Stimulated activated naive CD8-positive, alpha-beta T cell treated with anti-CD3 and anti-CD28 coated beads, Interleukin-15, amount 100 ng/mL, for 72 hours (primary cell): ENCODE measurements around the gene DLG4.
"Not testable (repeated sequence)": the region's sequence is repeated elsewhere in the genome, so short reads cannot be mapped to it uniquely, and the experiment has no call there.

Experiments
- ATAC-seq: fragments of 150-1000 bp; cut with Tn5 transposase; 2 replicates; pipeline ENCODE4 v1.10.0; 2021; ENCODE audit warnings: mild to moderate bottlenecking, moderate library complexity
- DNase-seq, 2 donors: peaks; one replicate each; pipeline ENCODE4 v3.0.0; 2021 to 2022
- H3K27ac Mint-ChIP-seq, 2 donors: one replicate each; pipeline ENCODE4 v1.8.0; 2022; ENCODE audit warnings: mild to moderate bottlenecking in 2 of 2, mixed read lengths in 2 of 2, moderate library complexity in 2 of 2
- H3K27me3 Mint-ChIP-seq: one replicate; pipeline ENCODE4 v1.8.0; 2022; ENCODE audit warnings: mixed read lengths
- H3K4me1 Mint-ChIP-seq: one replicate; pipeline ENCODE4 v1.8.0; 2022; ENCODE audit warnings: mild to moderate bottlenecking, mixed read lengths
- H3K4me3 Mint-ChIP-seq, 2 donors: one replicate each; pipeline ENCODE4 v1.8.0; 2022; ENCODE audit warnings: mild to moderate bottlenecking in 2 of 2, mixed read lengths in 2 of 2, moderate library complexity in 1 of 2
- H3K9me3 Mint-ChIP-seq, 2 donors: one replicate each; pipeline ENCODE4 v1.8.0; 2022; ENCODE audit warnings: mixed read lengths in 2 of 2

Gene DLG4

DNA sequence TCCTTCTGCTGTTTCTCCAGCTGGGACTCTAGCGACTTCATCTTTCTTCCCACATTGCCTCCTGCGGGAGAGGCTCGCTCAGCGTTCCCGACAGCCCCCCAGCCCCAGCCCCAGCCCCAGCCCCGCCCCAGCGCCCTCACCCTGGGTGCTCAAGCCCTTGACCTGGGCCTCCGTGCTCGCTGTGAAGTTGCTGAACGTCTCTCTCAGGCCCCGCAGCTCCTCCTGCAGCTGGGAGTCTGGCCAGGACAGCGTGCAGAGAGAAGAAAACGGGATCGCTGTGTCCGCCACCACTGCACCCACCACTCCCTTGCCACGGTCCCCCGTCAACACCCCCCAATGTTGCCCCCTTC is 42.8 kb downstream of the DLG4 start:
- Mint-ChIP-seq H3K27ac (no peak overlapping the region), H3K4me1 (peaks cover 10% of the 10 kb centered on the region), H3K4me3 (peak overlapping the region in 1 of 2 donors; percentile 25), H3K27me3 (peaks cover 8% of the 10 kb centered on the region), H3K9me3 (no peaks in the 10 kb centered on the region)
- DNase-seq = no peak
- ATAC-seq = no peak

DNA sequence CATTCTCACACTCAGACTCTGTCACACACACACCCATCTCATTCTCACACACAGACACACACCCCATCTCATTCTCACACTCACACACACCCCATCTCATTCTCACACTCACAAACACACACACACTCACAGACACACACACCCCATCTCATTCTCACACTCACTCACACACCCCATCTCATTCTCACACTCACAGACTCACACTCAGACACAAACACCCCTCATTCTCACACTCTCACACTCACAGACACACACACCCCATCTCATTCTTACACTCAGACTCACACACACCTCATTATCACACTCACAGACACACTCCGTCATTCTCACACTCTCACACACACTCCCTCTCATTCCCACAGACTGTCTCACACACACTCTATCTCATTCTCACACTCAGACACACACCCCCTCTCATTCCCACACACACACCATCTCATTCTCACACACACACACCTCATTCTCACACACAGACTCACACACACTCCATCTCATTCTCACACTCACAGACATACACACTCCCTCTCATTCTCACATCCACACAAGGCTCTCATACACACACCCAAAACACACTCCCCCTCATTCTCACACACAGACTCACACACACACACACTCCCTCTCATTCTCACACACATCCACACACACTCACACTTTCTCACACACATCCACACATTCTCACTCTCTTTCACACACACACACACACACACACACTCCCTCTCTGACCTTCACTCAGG is 43.4 kb downstream of the DLG4 start:
- ATAC-seq = no peak
- H3K27ac Mint-ChIP-seq = no peak overlapping the region
- no peaks in the 10 kb centered on the region for H3K9me3 Mint-ChIP-seq
- H3K4me1 Mint-ChIP-seq = peaks cover 10% of the 10 kb centered on the region
- H3K27me3 Mint-ChIP-seq = peaks cover 8% of the 10 kb centered on the region
- DNase-seq = no peak
- H3K4me3 Mint-ChIP-seq = no peak overlapping the region

- Mint-ChIP-seq H3K27me3 (peaks cover 8% of the 10 kb centered on the region), H3K27ac (no peak overlapping the region), H3K9me3 (no peaks in the 10 kb centered on the region), H3K4me3 (no peak overlapping the region), H3K4me1 (peaks cover 10% of the 10 kb centered on the region)
- DNase-seq (no peak), ATAC-seq (no peak)
These were observed 44.3 kb downstream of the DLG4 start for GRCh38 chr17:7175330-7175733.

GRCh38 chr17:7174603-7175326 is 44.9 kb downstream of the DLG4 start:
- ATAC-seq (no peak), DNase-seq (no peak)
- Mint-ChIP-seq H3K4me3 (no peak overlapping the region), H3K9me3 (no peaks in the 10 kb centered on the region), H3K4me1 (peaks cover 10% of the 10 kb centered on the region), H3K27ac (no peak overlapping the region), H3K27me3 (peaks cover 8% of the 10 kb centered on the region)

GRCh38 chr17:7173687-7174602 is 45.7 kb downstream of the DLG4 start:
- DNase-seq (peak; percentile 44 to 59), ATAC-seq (peak; percentile 69)
- H3K9me3 Mint-ChIP-seq = peaks cover 0 to 5% of the 10 kb centered on the region in 2 donors
- H3K27me3 Mint-ChIP-seq = peaks cover 8% of the 10 kb centered on the region
- no peak overlapping the region for H3K27ac Mint-ChIP-seq
- H3K4me1 Mint-ChIP-seq = peaks cover 10% of the 10 kb centered on the region
- H3K4me3 Mint-ChIP-seq = no peak overlapping the region

DNA sequence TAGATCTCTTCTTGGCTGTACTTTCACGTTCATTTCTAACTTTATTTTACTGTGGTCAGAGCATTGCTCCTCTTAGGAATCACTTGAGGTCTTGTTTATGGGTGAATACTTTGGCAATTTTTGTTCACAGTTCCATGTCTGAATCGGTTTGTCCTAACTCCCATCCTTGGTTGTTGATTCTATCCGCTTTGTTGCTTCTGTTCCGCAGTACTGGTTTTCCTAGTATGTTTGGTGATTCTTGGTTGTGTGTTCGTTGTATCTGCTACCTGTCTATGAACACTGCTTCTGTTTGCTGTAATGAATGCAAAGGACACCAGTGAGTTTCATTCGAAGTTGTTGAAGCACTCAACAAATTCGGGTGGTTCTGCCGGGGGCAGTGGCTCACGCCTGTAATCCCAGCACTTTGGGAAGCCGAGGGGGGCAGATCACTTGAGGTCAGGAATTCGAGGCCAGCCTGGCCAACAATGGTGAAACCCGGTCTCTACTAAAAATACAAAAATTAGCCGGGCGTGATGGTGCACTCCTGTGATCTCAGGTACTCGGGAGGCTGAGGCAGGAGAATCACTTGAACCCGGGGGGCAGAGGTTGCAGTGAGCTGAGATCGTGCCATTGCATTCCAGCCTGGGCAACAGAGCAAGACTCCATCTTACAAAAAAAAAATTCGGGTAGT is 47.0 kb downstream of the DLG4 start:
- not testable (repeated sequence) for H3K9me3 Mint-ChIP-seq, H3K4me3 Mint-ChIP-seq, ATAC-seq, DNase-seq, H3K27ac Mint-ChIP-seq, H3K27me3 Mint-ChIP-seq, H3K4me1 Mint-ChIP-seq

DNA sequence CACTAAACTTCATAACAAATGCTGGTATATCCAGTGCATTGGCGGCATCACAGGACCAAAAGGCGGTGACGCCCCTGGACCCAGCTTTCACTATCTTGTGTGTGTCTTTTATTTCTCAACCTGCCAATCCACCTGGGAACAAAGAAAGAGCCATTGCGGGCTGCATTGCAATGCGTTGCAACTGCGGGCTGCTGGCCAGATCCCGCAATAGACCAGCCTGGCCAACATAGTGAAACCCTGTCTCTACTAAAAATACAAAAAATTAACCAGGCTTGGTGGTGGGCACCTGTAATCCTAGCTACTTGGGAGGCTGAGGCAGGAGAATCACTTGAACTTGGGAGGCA is 50.1 kb downstream of the DLG4 start:
- H3K27ac Mint-ChIP-seq = peak overlapping the region in 1 of 2 donors; percentile 65
- not testable (repeated sequence) for H3K4me1 Mint-ChIP-seq, H3K9me3 Mint-ChIP-seq, H3K27me3 Mint-ChIP-seq, H3K4me3 Mint-ChIP-seq, DNase-seq, ATAC-seq

DNA sequence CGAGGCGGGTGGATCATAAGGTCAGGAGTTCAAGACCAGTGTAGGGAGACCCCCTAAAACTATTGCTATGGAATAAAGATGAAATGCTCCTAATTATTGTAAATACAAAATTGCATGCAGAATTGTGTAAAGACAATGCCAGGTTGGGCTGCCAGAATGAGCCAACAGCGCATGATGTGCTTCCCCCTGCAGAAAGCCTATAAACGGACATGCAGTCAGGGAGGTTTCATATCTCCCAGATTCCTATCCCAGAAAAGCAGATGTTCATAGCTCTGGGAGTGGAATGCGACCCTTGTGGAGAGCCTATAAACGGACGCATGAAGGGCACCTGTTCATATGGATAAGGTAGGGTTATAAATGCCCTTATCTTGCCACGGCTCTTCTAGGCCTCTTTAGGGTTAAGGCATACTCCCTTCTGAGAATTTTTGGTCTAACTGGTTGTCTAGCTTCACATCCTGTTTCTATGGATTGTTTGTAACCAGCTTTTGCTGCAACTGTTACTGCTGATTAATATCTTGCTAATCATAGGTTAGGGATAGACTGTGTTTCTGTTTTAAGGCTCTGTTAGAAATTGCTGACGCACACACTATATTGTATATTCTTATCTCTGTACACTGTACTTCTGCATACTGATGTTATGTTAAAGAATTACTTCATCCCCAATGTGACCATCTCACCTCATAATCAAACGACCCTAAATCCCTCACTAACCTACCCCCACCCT is 50.6 kb downstream of the DLG4 start:
- DNase-seq, H3K27me3 Mint-ChIP-seq, H3K4me3 Mint-ChIP-seq, H3K4me1 Mint-ChIP-seq, ATAC-seq, H3K9me3 Mint-ChIP-seq: not testable (repeated sequence)
- peak overlapping the region in 1 of 2 donors; percentile 65 for H3K27ac Mint-ChIP-seq

DNA sequence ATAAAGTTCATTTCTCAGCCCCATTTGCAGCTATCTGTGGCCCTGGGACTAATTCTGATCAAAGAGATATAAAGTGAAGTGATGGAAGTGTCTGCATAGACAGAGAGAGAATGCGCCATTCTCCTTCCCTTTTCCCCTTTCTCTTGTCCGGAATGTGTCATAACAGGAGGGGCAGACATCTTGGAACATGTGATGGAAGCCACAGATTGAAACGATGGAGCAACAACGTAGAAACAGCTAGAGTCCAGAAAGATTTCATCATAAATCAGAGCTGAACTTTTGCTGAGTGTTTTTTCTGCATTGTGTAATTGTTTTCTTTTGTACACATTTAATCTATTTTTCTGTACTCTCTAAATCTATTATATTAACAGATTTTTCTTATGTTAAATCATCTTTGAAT is 51.8 kb downstream of the DLG4 start:
- no peak for DNase-seq
- Mint-ChIP-seq H3K27ac (no peak overlapping the region), H3K4me1 (no peaks in the 10 kb centered on the region), H3K27me3 (peaks cover 7% of the 10 kb centered on the region), H3K9me3 (peaks cover 0 to 5% of the 10 kb centered on the region in 2 donors), H3K4me3 (no peak overlapping the region)
- ATAC-seq = no peak

GRCh38 chr17:7166873-7167272 is 52.8 kb downstream of the DLG4 start:
- DNase-seq (no peak), ATAC-seq (no peak)
- Mint-ChIP-seq H3K4me3 (no peak overlapping the region), H3K27ac (no peak overlapping the region), H3K27me3 (peaks cover 7% of the 10 kb centered on the region), H3K4me1 (no peaks in the 10 kb centered on the region), H3K9me3 (peaks cover 0 to 5% of the 10 kb centered on the region in 2 donors)

- not testable (repeated sequence) for DNase-seq, H3K27me3 Mint-ChIP-seq, H3K27ac Mint-ChIP-seq, H3K4me1 Mint-ChIP-seq, H3K4me3 Mint-ChIP-seq, ATAC-seq, H3K9me3 Mint-ChIP-seq
These were observed 60.1 kb downstream of the DLG4 start for GRCh38 chr17:7159571-7159970.

DNA sequence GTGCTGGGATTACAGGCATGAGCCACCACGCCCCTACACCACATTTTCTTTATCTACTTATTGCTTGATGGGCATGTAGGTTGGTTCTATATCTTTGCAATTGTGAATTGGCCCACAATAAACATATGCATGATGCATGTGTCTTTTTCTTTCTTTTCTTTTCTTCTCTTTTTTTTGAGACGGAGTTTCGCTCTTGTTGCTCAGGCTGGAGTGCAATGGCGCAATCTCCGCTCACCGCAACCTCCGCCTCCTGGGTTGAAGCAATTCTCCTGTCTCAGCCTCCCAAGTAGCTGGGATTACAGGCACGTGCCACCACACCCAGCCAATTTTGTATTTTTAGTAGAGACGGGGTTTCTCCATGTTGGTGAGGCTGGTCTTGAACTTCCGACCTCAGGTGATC is 61.2 kb downstream of the DLG4 start:
- H3K9me3 Mint-ChIP-seq, H3K4me3 Mint-ChIP-seq, H3K27ac Mint-ChIP-seq, H3K27me3 Mint-ChIP-seq, ATAC-seq, H3K4me1 Mint-ChIP-seq, DNase-seq: not testable (repeated sequence)

GRCh38 chr17:7156342-7156940 is 63.2 kb downstream of the DLG4 start:
- Mint-ChIP-seq H3K27me3 (peaks cover 7% of the 10 kb centered on the region), H3K9me3 (no peaks in the 10 kb centered on the region), H3K4me3 (no peak overlapping the region), H3K4me1 (no peaks in the 10 kb centered on the region), H3K27ac (no peak overlapping the region)
- ATAC-seq = no peak
- no peak for DNase-seq

- no peak overlapping the region for H3K4me3 Mint-ChIP-seq
- no peak overlapping the region for H3K27ac Mint-ChIP-seq
- H3K4me1 Mint-ChIP-seq = no peaks in the 10 kb centered on the region
- no peaks in the 10 kb centered on the region for H3K9me3 Mint-ChIP-seq
- ATAC-seq = no peak
- DNase-seq = no peak
- H3K27me3 Mint-ChIP-seq = no peaks in the 10 kb centered on the region
These were observed 71.9 kb downstream of the DLG4 start for GRCh38 chr17:7147772-7148171.
